ENCODE measurements around the gene KRTAP4-8.
"Not testable (repeated sequence)": the region's sequence is repeated elsewhere in the genome, so short reads cannot be mapped to it uniquely, and the experiment has no call there.

Gene KRTAP4-8

DNA sequence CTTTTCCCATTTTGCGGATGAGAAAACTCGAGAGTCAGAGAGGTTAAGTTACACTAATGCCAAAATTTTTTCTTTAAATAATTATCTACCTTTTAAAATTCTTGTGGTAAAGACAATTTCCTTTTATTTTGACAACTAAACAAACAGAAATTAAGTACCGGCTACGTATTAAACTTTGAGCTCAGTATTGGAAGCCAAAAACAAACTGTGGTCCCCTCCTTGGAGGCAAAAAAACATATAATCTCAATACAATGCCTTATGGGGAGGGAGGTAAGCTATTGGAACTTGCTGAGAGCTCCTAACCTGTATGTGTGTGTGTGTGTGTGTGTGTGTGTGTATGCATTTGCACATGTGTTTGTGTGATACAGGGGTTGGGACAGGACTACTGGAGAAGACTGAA is 34.5 kb downstream of the KRTAP4-8 start:
- DNase-seq, result no peak

DNA sequence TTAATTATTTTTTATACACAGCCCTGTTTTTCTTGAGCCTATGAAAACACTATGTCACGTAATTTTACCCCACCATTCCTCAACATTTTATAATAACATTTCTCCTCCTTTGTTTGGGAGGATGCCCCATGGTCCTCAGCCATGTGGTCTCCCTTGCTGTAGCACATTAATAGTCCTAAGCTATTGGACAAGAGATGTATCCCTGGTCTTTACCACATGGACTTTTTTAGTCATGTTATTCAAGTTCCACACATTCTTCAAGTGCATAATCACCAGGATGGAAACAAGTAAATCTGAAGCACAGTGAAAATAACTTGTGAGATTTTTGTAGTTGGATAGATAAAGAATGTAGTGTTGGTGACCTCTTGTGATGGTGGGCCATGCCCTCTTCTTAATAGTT is 36.0 kb downstream of the KRTAP4-8 start:
- peak; percentile 98 for DNase-seq

DNA sequence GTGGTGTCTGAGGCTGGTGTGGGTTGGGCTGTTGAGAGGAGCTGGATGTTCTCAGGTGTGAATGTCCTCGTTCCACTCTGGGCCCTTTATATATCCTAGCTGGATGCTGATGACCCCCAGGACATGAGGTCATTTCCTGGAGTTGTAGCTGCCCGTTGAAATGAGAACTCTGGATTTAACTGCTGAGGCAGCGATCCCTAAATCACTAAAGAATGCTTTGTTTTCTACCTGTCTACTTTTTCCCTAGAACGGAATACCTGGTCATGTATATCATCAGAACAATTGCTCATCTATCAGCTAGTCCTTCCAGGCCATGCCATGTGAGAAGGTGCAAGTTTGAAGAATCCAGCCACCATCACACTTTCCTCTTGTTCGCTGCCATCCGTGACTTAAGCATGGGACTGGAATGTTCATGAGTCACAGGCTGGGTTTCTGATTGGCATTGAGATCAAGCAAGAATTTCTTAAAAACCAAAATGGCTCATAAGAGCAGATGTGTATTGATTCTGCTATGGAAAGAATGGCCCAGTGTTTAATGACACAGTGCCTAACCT is 37.8 kb downstream of the KRTAP4-8 start, which contains the start of gene KRTAP2-3:
KRTAP2-3 (minus strand) TSS at position 63 of the 553 bp plus-strand sequence. CDS start 64 bp downstream, outside the sequence.
- peak; percentile 97 for DNase-seq

DNA sequence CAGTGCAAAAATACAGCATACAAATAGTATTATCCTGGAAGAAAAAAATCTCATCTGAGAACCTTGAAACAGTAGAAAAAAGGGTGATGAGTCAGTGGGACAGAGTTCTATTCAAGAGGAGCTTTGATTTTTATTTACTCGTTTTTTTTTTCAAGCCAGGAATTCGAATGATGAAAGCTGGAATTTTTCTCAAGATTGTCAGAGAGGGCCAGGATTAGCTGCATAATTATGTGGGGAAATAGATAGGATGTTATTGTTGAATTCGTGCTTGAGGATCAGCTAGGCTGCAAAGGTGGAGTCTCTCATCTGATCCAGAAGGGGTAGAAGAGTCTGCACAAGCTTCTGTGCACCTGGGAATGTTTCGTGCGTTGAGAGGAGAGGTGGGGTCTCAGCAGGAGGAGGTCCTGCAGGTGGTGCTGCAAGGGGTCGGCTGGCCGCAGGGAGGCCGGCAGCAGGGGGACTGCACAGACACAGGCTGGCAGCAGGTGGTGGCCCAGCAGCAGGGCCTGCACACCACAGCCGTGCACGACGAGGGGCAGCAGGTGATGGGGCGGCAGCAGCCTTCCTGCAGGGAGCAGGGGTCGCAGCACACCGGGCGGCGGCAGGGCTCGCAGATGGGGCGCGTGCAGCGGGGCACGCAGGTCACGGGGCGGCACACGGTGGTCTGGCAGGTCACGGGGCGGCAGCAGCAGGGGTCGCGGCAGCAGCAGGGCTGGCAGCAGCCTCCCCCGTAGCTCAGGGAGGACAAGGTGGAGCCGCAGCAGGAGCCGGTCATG is 38.5 kb downstream of the KRTAP4-8 start:
- DNase-seq, result peak; percentile 93

DNA sequence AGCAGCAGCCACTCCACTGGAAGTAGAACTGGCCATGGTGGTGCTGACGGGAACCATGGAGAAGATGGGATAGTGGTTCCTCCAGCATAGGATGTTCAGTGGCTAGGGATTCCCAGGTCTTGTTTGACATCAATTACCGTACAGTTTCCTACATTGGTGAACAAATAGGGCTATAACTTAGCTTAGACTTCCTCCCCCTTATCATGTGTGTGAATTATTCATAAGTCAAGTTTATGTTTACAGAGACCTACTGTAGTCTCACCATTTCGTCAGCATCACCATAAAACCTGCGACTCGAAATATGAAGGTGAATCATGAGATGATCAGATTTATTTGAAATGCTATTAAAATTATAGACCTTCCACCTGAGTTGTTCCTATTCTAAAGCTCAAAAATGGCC is 39.2 kb downstream of the KRTAP4-8 start:
- no peak for DNase-seq

DNA sequence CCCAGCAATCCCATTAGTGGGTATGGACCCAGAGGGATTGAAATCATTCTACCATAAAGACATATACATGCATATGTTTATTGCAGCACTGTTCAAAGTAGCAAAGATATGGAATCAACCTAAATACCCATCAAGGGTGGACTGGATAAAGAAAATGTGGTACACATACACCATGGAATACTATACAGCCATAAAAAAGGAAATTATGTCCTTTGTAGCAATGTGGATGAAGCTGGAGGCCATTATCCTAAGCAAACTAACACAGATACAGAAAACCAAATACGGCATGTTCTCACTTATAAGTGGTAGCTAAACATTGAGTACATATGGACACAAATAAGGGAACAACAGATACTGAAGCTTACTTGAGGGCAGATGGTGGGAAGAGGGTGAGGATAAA is 40.4 kb downstream of the KRTAP4-8 start:
- DNase-seq, result no peak

DNA sequence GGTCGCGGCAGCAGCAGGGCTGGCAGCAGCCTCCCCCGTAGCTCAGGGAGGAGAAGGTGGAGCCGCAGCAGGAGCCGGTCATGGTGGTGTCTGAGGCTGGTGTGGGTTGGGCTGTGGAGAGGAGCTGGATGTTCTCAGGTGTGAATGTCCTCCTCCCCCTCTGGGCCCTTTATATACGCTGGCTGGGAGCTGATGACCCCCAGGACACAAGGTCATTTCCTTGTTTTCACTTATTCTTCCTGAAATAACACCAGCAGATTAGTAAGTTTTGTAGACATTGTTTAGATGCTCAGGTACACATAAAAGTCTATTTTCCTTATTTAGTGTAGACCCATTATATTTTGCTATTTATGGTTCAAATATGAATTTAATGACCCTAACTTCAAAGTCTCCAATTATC is 42.8 kb downstream of the KRTAP4-8 start, which contains the start of gene KRTAP2-2:
KRTAP2-2 (minus strand) TSS at position 101 of the 400 bp plus-strand sequence; CDS start at position 82, 19 bp downstream.
- not testable (repeated sequence) for DNase-seq

DNA sequence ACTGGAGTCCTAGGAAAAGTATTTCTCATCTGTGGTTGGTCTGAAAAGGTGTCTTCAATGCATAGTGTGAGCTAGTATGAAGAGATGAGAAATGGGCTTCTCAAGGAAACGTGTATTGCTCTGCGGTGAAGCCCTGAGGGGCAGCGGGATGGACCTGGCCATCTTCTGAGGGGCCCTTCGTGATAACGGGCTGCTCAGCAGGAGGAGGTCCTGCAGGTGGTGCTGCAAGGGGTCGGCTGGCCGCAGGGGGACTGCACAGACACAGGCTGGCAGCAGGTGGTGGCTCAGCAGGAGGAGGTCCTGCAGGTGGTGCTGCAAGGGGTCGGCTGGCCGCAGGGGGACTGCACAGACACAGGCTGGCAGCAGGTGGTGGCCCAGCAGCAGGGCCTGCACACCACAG is 43.4 kb downstream of the KRTAP4-8 start:
- DNase-seq, result not testable (repeated sequence)

DNA sequence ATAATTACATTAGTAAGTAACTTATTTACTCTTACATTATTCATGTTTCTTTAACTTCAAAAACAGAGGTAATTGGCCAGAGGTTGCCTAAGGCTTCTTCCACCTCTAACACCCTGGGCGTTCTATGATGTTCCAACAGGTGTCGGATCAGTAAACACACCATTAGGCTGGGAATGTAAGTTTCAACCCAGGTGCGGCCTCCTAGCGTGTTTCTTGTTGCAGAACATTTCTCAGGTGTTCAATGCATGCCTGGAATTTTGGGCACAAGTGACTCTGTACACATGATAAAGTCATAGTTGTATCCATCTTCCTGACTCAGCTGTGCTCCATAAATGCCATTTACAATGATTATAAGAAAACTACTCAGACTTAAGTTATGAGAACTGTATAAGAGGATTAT is 43.9 kb downstream of the KRTAP4-8 start:
- no peak for DNase-seq

DNA sequence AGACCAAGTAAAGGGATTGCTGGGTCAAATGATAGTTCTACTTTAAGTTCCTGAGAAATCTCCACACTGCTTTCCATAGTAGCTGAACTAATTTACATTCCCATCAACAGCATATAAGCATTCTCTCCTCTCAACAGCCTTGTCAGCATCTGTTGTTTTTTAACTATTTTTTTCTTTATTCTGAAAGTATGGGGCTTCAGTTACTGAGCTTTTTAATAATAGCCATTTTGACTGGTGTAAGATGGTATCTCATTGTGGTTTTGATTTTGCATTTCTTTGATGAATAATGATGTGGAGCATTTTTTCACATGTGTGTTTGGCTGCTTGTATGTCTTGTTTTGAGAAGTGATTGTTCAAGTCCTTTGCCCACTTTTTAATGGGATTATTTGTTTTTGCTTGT is 45.4 kb downstream of the KRTAP4-8 start:
- DNase-seq, result peak; percentile 54

DNA sequence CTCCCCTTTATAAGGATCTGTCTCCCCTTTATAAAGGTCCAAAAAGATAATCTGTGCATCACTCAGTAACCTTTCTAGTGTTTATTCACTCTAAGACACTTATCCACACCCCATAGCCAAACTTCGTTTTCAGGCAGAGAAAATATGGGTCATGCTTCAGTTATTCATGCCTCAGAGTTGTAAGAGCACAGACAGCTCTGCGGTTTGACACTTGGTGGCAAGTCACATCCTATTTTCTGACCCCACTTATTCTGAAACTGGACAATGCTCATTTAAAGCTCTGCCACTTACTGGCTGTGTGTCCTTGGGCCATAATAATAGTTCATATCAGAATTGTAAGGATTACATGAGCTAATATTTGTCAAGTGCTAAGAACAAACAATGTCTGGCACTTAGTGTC is 48.8 kb downstream of the KRTAP4-8 start:
- DNase-seq, result peak; percentile 47

DNA sequence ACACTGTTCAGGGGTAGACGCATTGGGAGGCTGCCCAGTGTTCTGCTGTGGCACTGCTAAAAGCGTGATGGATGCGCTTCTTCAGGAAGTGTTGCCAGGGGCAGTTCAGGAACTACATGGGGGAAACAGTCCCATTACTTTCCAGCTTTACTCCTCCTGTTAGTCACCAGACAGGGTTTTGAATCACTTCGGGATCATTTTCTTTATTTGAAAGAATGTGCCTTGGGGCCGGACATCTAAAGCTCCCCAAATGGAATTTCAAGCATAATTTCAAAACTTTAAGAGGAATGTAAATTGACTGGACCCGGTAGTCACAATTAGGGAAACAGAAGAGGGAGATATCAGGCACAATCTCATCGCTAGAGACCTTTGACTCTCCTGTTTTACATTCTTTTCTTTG is 49.5 kb downstream of the KRTAP4-8 start:
- DNase-seq, result peak; percentile 72
